GM12892 (cell line): ENCODE data around the gene UBE2D4.
"Not testable (repeated sequence)": the region's sequence is repeated elsewhere in the genome, so short reads cannot be mapped to it uniquely, and the experiment has no call there.

Source experiments
- DNase-seq: peaks from one replicate; pipeline ENCODE4 v3.0.0; 2011; ENCODE audit not compliant: insufficient read length
- FAIRE-seq: peaks from 2 replicates; lab custom pipeline; 2011; peaks lifted over from hg19 to GRCh38; lab: Jason Lieb, UNC
- POLR2A ChIP-seq: IDR thresholded peaks from 2 replicates; pipeline ENCODE4 v1.6.1; 2011; ENCODE audit warnings: low read depth, low read length, control low read depth
- POLR2AphosphoS5 ChIP-seq: IDR thresholded peaks from 2 replicates; pipeline ENCODE4 v1.6.1; 2011; ENCODE audit warnings: low read depth, low read length, control low read depth
- TAF1 ChIP-seq: IDR thresholded peaks from 2 replicates; pipeline ENCODE4 v1.6.1; 2011; ENCODE audit warnings: low read depth, mild to moderate bottlenecking, control low read depth, low read length, borderline replicate concordance

The UBE2D4 gene

DNA sequence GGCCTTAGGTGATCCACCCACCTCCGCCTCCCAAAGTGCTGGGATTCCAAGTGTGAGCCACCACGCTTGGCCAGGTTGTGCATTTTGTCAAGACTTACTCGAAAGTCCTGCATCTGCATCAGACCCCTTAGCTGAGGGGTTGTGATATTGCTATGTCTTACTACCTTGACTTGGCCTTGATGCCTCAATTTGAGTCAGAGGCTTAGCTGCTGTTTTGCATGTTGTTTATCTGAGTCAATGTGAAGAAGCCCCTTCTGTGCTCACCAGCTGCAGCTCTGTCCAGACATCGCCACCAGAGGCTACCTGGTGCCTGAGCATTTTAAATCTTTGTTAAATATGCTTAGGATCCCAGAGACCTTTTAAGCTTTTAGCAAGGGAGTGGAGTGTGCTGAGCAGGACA lies 18.1 kb downstream of the UBE2D4 start:
- FAIRE-seq, result no peak
- TF ChIP-seq POLR2A, result no peak
- no peak for TF ChIP-seq POLR2AphosphoS5
- TF ChIP-seq TAF1, result no peak
- no peak for DNase-seq

- TF ChIP-seq POLR2AphosphoS5, result no peak
- no peak for TF ChIP-seq POLR2A
- TF ChIP-seq TAF1, result no peak
- FAIRE-seq (no peak), DNase-seq (no peak)
Observed at GRCh38 chr7:43952028-43952427, 25.8 kb downstream of the UBE2D4 start.

DNA sequence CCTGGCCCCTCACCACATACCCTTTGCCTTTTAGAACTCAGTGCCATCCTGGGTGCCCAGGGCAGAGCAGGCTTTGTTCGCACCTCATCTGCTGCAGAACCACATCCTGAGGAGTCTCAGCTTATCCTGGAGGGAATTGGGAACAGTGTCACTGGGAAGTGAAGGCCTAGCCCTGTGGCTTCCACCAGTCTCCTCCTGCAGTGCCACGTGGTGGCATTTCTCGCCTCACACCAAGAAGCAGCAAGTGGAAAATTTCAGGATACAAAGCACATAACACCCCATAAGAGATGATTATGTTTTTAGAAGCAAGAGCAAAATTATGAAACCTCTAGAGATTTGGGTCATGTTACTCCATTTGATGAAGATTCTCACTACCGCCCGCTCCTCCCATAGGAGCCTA lies 26.8 kb downstream of the UBE2D4 start:
- FAIRE-seq (no peak), DNase-seq (no peak)
- no peak for TF ChIP-seq POLR2AphosphoS5
- TF ChIP-seq TAF1, result no peak
- TF ChIP-seq POLR2A, result no peak

- TF ChIP-seq TAF1, result no peak
- no peak for TF ChIP-seq POLR2AphosphoS5
- no peak for TF ChIP-seq POLR2A
- DNase-seq (no peak), FAIRE-seq (peak; percentile 83)
Observed at GRCh38 chr7:43954524-43955228, 28.4 kb downstream of the UBE2D4 start.

GRCh38 chr7:43956027-43956426 lies 29.8 kb downstream of the UBE2D4 start:
- no peak for FAIRE-seq
- no peak for TF ChIP-seq TAF1
- no peak for TF ChIP-seq POLR2A
- TF ChIP-seq POLR2AphosphoS5, result no peak
- DNase-seq, result no peak

GRCh38 chr7:43960933-43961332 lies 34.7 kb downstream of the UBE2D4 start:
- FAIRE-seq, result no peak
- TF ChIP-seq POLR2A, result no peak
- no peak for TF ChIP-seq POLR2AphosphoS5
- no peak for TF ChIP-seq TAF1
- DNase-seq, result no peak

- DNase-seq, FAIRE-seq: not testable (repeated sequence)
Observed at GRCh38 chr7:43966392-43966791, 40.2 kb downstream of the UBE2D4 start.

GRCh38 chr7:43968172-43969040 lies 42.2 kb downstream of the UBE2D4 start:
- not testable (repeated sequence) for DNase-seq, FAIRE-seq

DNA sequence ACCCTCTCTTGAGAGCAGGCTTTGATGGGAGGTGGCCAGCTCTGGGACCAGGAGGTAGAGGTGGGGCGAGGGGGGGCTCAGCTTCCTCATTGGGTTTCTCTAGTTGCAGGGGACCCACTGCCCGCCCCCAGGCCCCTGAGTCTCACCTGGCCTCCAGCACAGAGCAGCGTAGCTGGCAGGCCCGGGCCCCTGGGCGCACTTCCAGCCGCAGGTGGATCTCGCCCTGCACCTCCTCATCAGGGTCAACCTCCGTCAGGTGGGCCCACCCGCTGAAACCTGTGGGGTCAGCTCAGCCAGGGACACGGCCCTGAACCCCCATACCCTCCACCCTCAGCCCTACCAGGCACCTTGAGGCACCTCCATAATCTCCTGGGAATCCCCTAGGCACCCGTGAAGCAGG lies 43.4 kb downstream of the UBE2D4 start:
- not testable (repeated sequence) for FAIRE-seq, DNase-seq

- FAIRE-seq, DNase-seq: not testable (repeated sequence)
Observed at GRCh38 chr7:43970698-43971097, 44.5 kb downstream of the UBE2D4 start.

- not testable (repeated sequence) for DNase-seq, FAIRE-seq
Observed at GRCh38 chr7:43974033-43974573, 47.9 kb downstream of the UBE2D4 start.

DNA sequence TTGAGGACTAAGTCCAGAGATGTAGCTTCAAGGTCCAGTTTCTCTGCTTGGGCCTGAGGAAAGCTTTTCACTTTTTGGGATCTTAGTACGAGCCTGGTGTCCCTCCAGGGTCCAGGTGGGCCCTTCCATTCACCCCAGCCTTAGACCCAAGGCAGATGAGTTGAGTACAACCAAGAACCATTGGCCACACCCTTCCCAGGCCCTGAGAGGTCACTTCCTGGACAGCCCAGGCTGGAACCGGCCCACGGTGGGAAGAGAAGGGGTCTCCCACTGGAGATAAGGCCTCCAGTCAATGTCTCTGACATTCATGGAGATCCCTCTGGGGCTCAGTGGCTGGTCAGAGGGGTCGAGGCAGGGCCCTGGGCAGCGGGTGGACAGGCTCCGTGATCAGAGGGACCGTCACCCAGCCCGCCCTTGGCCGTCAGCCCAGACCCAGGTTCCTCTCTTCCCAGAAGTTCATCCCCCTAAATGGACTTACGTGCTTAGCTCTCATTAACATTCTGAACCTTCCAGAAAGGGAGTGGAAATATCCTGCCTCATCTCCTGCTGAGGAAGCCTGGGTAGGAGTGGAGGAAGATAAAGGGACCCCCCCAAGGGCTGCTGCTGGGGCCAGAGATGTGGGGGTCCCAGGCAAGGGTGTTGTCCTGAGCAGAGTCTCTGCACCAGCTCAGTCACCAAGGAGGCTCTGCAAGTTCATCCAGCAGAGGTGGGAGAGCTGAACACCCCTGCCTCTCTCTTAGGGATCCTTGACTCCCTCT lies 48.7 kb downstream of the UBE2D4 start:
- DNase-seq, FAIRE-seq: not testable (repeated sequence)
